Measurements from ENCODE around the gene C16orf87.

Gene C16orf87

DNA sequence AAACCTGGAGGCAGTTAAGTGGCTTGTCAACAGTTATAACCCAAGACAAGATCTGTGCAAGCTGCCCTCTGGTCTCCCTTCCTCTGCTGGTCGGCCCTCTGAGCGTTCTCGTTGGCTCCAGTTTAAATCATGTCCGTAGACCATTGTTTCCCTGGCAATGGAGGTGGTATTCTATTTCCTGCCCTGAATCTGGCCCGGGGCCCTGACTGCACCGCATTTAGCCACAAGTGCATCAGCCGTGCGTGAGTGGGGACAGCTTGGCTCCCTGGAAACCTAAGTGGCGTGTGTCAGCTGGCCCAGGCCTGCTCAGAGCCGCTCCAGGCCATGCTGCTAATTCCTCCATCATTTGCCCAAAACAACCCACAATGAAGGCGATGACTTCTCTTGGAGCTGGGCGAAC, 67.8 kb downstream of the C16orf87 start:
- no peaks in the 10 kb centered on the region for H3K79me2 ChIP-seq (ENCODE audit: control insufficient read depth, low read length)
- H3F3A ChIP-seq (ENCODE audit: control insufficient read depth, insufficient read depth) = peaks cover 10% of the 10 kb centered on the region; the same call in 1 of the 2 replicates
- no peaks in the 10 kb centered on the region for H4K20me1 ChIP-seq (ENCODE audit: control insufficient read depth, insufficient read depth, low read depth, low read length)
- no peaks in the 10 kb centered on the region for H3K9me3 ChIP-seq (ENCODE audit: control insufficient read depth, insufficient read depth, low read length)
- no peaks in the 10 kb centered on the region for H3K36me3 ChIP-seq (ENCODE audit: control insufficient read depth, low read length)
- peaks cover 32% of the 10 kb centered on the region for H3K4me1 ChIP-seq (ENCODE audit: control insufficient read depth, low read length)
- H3K9me2 ChIP-seq (replicated peaks; ENCODE audit: control insufficient read depth, low read length) = no peaks in the 10 kb centered on the region
- no peak overlapping the region for H3K4me3 ChIP-seq (ENCODE audit: low read length)
- H3K27ac ChIP-seq (ENCODE audit: low read depth, low read length) = no peak overlapping the region
- no peak overlapping the region for H3K4me2 ChIP-seq (ENCODE audit: low read length)
- TF ChIP-seq EZH2phosphoT487 (IDR thresholded peaks at IDR 0.05; ENCODE audit: borderline replicate concordance, low read length) = no peak
- TF ChIP-seq, protein P1, sequence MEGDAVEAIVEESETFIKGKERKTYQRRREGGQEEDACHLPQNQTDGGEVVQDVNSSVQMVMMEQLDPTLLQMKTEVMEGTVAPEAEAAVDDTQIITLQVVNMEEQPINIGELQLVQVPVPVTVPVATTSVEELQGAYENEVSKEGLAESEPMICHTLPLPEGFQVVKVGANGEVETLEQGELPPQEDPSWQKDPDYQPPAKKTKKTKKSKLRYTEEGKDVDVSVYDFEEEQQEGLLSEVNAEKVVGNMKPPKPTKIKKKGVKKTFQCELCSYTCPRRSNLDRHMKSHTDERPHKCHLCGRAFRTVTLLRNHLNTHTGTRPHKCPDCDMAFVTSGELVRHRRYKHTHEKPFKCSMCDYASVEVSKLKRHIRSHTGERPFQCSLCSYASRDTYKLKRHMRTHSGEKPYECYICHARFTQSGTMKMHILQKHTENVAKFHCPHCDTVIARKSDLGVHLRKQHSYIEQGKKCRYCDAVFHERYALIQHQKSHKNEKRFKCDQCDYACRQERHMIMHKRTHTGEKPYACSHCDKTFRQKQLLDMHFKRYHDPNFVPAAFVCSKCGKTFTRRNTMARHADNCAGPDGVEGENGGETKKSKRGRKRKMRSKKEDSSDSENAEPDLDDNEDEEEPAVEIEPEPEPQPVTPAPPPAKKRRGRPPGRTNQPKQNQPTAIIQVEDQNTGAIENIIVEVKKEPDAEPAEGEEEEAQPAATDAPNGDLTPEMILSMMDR (IDR thresholded peaks at IDR 0.05; ENCODE audit: low read depth, low read length, poor library complexity, severe bottlenecking) = no peak
- no peaks in the 10 kb centered on the region for H3K27me3 ChIP-seq (ENCODE audit: control insufficient read depth, low read length)

DNA sequence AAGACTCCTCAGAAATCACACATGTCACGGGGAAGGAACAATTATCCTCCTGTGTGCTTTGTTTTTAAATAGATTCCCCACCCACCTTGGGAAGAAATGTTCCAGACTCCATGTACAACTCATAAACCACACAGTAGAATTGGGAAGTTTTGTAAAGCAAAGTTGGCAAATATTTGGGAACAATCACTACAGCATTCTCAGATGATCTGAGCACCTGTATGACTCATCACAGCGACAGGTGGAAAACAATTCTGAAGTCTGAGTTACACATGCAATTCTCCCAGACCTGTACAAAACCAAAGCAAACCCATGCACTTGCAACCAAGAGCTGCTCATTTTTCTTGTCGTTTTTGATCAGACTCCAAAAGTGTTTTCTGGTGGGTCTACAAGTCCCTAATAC, 68.4 kb downstream of the C16orf87 start:
- H3K36me3 ChIP-seq (ENCODE audit: control insufficient read depth, low read length) = no peaks in the 10 kb centered on the region
- H3K9me2 ChIP-seq (replicated peaks; ENCODE audit: control insufficient read depth, low read length) = no peaks in the 10 kb centered on the region
- H3K4me3 ChIP-seq (ENCODE audit: low read length) = no peak overlapping the region
- H3K4me1 ChIP-seq (ENCODE audit: control insufficient read depth, low read length) = peaks cover 36% of the 10 kb centered on the region
- no peak for TF ChIP-seq EZH2phosphoT487 (IDR thresholded peaks at IDR 0.05; ENCODE audit: borderline replicate concordance, low read length)
- TF ChIP-seq, protein P1 (IDR thresholded peaks at IDR 0.05; ENCODE audit: low read depth, low read length, poor library complexity, severe bottlenecking) = no peak
- H3K9me3 ChIP-seq (ENCODE audit: control insufficient read depth, insufficient read depth, low read length) = no peaks in the 10 kb centered on the region
- no peaks in the 10 kb centered on the region for H4K20me1 ChIP-seq (ENCODE audit: control insufficient read depth, insufficient read depth, low read depth, low read length)
- H3K27me3 ChIP-seq (ENCODE audit: control insufficient read depth, low read length) = no peaks in the 10 kb centered on the region
- no peak overlapping the region for H3K4me2 ChIP-seq (ENCODE audit: low read length)
- 0 out of 2 replicates have a peak, but pooled peaks cover 4% of the 10 kb centered on the region for H3F3A ChIP-seq (ENCODE audit: control insufficient read depth, insufficient read depth)
- no peak overlapping the region for H3K27ac ChIP-seq (ENCODE audit: low read depth, low read length)
- H3K79me2 ChIP-seq (ENCODE audit: control insufficient read depth, low read length) = no peaks in the 10 kb centered on the region

DNA sequence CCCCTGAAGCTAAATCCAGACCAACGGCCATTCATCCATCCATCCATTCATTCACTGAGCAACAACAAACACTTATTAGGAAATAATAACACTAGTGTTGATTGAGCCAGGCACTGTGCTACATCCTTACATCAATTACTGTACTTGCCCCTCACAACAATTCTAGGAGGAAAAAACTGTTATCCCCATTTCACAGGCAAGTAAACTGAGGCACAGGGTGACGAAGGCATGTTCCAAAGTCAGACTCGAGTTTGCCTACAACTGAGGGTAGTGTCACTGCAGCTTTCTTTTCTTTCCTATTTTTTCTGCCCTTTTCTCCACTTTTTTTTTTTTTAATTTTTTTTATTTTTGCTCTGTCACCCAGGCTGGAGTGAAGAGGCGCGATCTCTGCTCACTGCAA, 71.7 kb downstream of the C16orf87 start:
- Histone ChIP-seq H3K9me2 (replicated peaks; ENCODE audit: control insufficient read depth, low read length) (no peaks in the 10 kb centered on the region), H3K4me2 (ENCODE audit: low read length) (no peak overlapping the region), H3K4me1 (ENCODE audit: control insufficient read depth, low read length) (peaks cover 31% of the 10 kb centered on the region), H3K27ac (ENCODE audit: low read depth, low read length) (no peak overlapping the region), H3F3A (ENCODE audit: control insufficient read depth, insufficient read depth) (no peaks in the 10 kb centered on the region), H3K27me3 (ENCODE audit: control insufficient read depth, low read length) (no peaks in the 10 kb centered on the region), H3K9me3 (ENCODE audit: control insufficient read depth, insufficient read depth, low read length) (no peaks in the 10 kb centered on the region), H3K79me2 (ENCODE audit: control insufficient read depth, low read length) (no peaks in the 10 kb centered on the region), H4K20me1 (ENCODE audit: control insufficient read depth, insufficient read depth, low read depth, low read length) (no peaks in the 10 kb centered on the region), H3K36me3 (ENCODE audit: control insufficient read depth, low read length) (no peaks in the 10 kb centered on the region), H3K4me3 (ENCODE audit: low read length) (no peak overlapping the region)
- no peak for TF ChIP-seq EZH2phosphoT487 (IDR thresholded peaks at IDR 0.05; ENCODE audit: borderline replicate concordance, low read length)
- TF ChIP-seq, protein P1 (IDR thresholded peaks at IDR 0.05; ENCODE audit: low read depth, low read length, poor library complexity, severe bottlenecking) = no peak

Measured in DOHH2 (cell line).